ENCODE results near the gene PTGDR2. TPM values are rescaled to one million over a fixed set of nuclear protein-coding genes. Genes with fewer than 3 reads are reported as not detected.

Gene PTGDR2
- total and polyA plus RNA-seq, 2 donors (not counting 1 experiment from before 2014, with no cell fraction given), result 0.33 to 2.4 TPM

- DNase-seq (ENCODE audit: low read depth in 2 of 2), result no peak
- Histone ChIP-seq H3K36me3 (ENCODE audit: control insufficient read depth, insufficient read depth, low read length) (no peaks in the 10 kb centered on the region), H3K4me1 (ENCODE audit: control insufficient read depth, extremely low read depth, insufficient read depth, low read length) (no peaks in the 10 kb centered on the region), H3K4me3 (replicated peaks in 1 of 4; ENCODE audit: control extremely low read depth in 1 of 4, insufficient read depth in 1 of 4, low read depth in 3 of 4, low read length in 4 of 4) (no peak overlapping the region), H3K4me2 (ENCODE audit: extremely low read depth, insufficient read depth, low read length) (no peak overlapping the region), H3K27ac (ENCODE audit: insufficient read depth, low read length) (no peak overlapping the region), H3K27me3 (ENCODE audit: control insufficient read depth, insufficient read depth, low read length) (peaks cover 8% of the 10 kb centered on the region), H2AFZ (ENCODE audit: low read length) (no peak overlapping the region), H4K20me1 (ENCODE audit: control insufficient read depth, extremely low read depth, insufficient read depth, low read length) (no peaks in the 10 kb centered on the region), H3K9me3 (ENCODE audit: control insufficient read depth, insufficient read depth, low read depth, low read length) (no peaks in the 10 kb centered on the region), H3K79me2 (ENCODE audit: control insufficient read depth, insufficient read depth, low read length) (no peaks in the 10 kb centered on the region), H3K9ac (ENCODE audit: insufficient read depth, low read length) (no peak overlapping the region)
- TF ChIP-seq CTCF (conservative IDR thresholded peaks at IDR 0.05 in 1 of 2, IDR thresholded peaks at IDR 0.05 in 1 of 2; ENCODE audit: low read depth in 1 of 2, low read length in 2 of 2) (no peak), EZH2 (IDR thresholded peaks at IDR 0.05; ENCODE audit: low read length, missing control alignments) (no peak)
These were observed 33.7 kb downstream of the PTGDR2 start for GRCh38 chr11:60821827-60822599.

GRCh38 chr11:60818057-60818456 lies 37.7 kb downstream of the PTGDR2 start:
- H3K36me3 ChIP-seq (ENCODE audit: control insufficient read depth, insufficient read depth, low read length), result no peaks in the 10 kb centered on the region
- TF ChIP-seq CTCF (conservative IDR thresholded peaks at IDR 0.05 in 1 of 2, IDR thresholded peaks at IDR 0.05 in 1 of 2; ENCODE audit: low read depth in 1 of 2, low read length in 2 of 2), result no peak
- no peak for TF ChIP-seq EZH2 (IDR thresholded peaks at IDR 0.05; ENCODE audit: low read length, missing control alignments)
- no peaks in the 10 kb centered on the region for H3K9me3 ChIP-seq (ENCODE audit: control insufficient read depth, insufficient read depth, low read depth, low read length)
- H3K4me3 ChIP-seq (replicated peaks in 1 of 4; ENCODE audit: control extremely low read depth in 1 of 4, insufficient read depth in 1 of 4, low read depth in 3 of 4, low read length in 4 of 4), result no peak overlapping the region
- H3K9ac ChIP-seq (ENCODE audit: insufficient read depth, low read length), result no peak overlapping the region
- H3K79me2 ChIP-seq (ENCODE audit: control insufficient read depth, insufficient read depth, low read length), result no peaks in the 10 kb centered on the region
- H3K4me1 ChIP-seq (ENCODE audit: control insufficient read depth, extremely low read depth, insufficient read depth, low read length), result no peaks in the 10 kb centered on the region
- no peak for DNase-seq (ENCODE audit: low read depth in 2 of 2)
- H2AFZ ChIP-seq (ENCODE audit: low read length), result no peak overlapping the region
- H3K27me3 ChIP-seq (ENCODE audit: control insufficient read depth, insufficient read depth, low read length), result peaks cover 8% of the 10 kb centered on the region
- no peaks in the 10 kb centered on the region for H4K20me1 ChIP-seq (ENCODE audit: control insufficient read depth, extremely low read depth, insufficient read depth, low read length)
- no peak overlapping the region for H3K4me2 ChIP-seq (ENCODE audit: extremely low read depth, insufficient read depth, low read length)
- H3K27ac ChIP-seq (ENCODE audit: insufficient read depth, low read length), result no peak overlapping the region

GRCh38 chr11:60816590-60817157 lies 39.1 kb downstream of the PTGDR2 start:
- no peak overlapping the region for H3K27ac ChIP-seq (ENCODE audit: insufficient read depth, low read length)

More at GRCh38 chr11:60816590-60817157, 39.1 kb downstream of the PTGDR2 start:
- H3K4me1 ChIP-seq (ENCODE audit: control insufficient read depth, extremely low read depth, insufficient read depth, low read length), result no peaks in the 10 kb centered on the region
- no peaks in the 10 kb centered on the region for H3K79me2 ChIP-seq (ENCODE audit: control insufficient read depth, insufficient read depth, low read length)
- H3K9ac ChIP-seq (ENCODE audit: insufficient read depth, low read length), result no peak overlapping the region
- H3K4me3 ChIP-seq (replicated peaks in 1 of 4; ENCODE audit: control extremely low read depth in 1 of 4, insufficient read depth in 1 of 4, low read depth in 3 of 4, low read length in 4 of 4), result no peak overlapping the region
- no peaks in the 10 kb centered on the region for H3K36me3 ChIP-seq (ENCODE audit: control insufficient read depth, insufficient read depth, low read length)
- no peak for DNase-seq (ENCODE audit: low read depth in 2 of 2)
- no peaks in the 10 kb centered on the region for H4K20me1 ChIP-seq (ENCODE audit: control insufficient read depth, extremely low read depth, insufficient read depth, low read length)
- no peak overlapping the region for H3K4me2 ChIP-seq (ENCODE audit: extremely low read depth, insufficient read depth, low read length)
- no peaks in the 10 kb centered on the region for H3K9me3 ChIP-seq (ENCODE audit: control insufficient read depth, insufficient read depth, low read depth, low read length)
- no peak overlapping the region for H2AFZ ChIP-seq (ENCODE audit: low read length)
- H3K27me3 ChIP-seq (ENCODE audit: control insufficient read depth, insufficient read depth, low read length), result peaks cover 8% of the 10 kb centered on the region
- no peak for TF ChIP-seq CTCF (conservative IDR thresholded peaks at IDR 0.05 in 1 of 2, IDR thresholded peaks at IDR 0.05 in 1 of 2; ENCODE audit: low read depth in 1 of 2, low read length in 2 of 2)
- no peak for TF ChIP-seq EZH2 (IDR thresholded peaks at IDR 0.05; ENCODE audit: low read length, missing control alignments)

All from fibroblast of lung (primary cell).